ENCODE data around the gene FAP. TPM values are rescaled to one million over a fixed set of nuclear protein-coding genes. Genes with fewer than 3 reads are reported as not detected.

FAP gene
- total and polyA plus RNA-seq, 2 donors (not counting 1 experiment from before 2014, with no cell fraction given): not detected

GRCh38 chr2:162242586-162243280 lies 512 bp downstream of the FAP start:
- H3K9ac ChIP-seq (ENCODE audit: low read length): no peak overlapping the region
- Mint-ChIP-seq H3K27ac (no peak overlapping the region), H3K4me3 (no peak overlapping the region), H3K9me3 (ENCODE audit: insufficient read depth) (no peaks in the 10 kb centered on the region), H3K4me1 (no peaks in the 10 kb centered on the region), H3K27me3 (peaks cover 30% of the 10 kb centered on the region)
- no peaks in the 10 kb centered on the region for H4K20me1 ChIP-seq (ENCODE audit: control insufficient read depth, insufficient read depth, low read length, poor library complexity, severe bottlenecking)
- no peak overlapping the region for H3K4me3 ChIP-seq (ENCODE audit: control extremely low read depth in 1 of 5, extremely low read depth in 1 of 5, insufficient read depth in 1 of 5, low read depth in 2 of 5, low read length in 4 of 5)
- H3K27me3 ChIP-seq (replicated peaks in 1 of 4; ENCODE audit: control extremely low read depth in 1 of 4, control insufficient read depth in 3 of 4, insufficient read depth in 4 of 4, low read length in 3 of 4): peaks cover 0 to 9% (median 0%) of the 10 kb centered on the region in 4 experiments
- ChIA-PET CTCF (interaction anchor here (2.2 kb wide), 1 partner anchor 23 kb away, joined by 8 read pairs; no protein-coding TSS in a partner anchor), POLR2A (no interaction called here)
- intact Hi-C loops (cut with micrococcal nuclease): no loop called here
- H3K4me2 ChIP-seq (replicated peaks; ENCODE audit: low read depth, low read length, poor library complexity, severe bottlenecking): no peak overlapping the region
- H3K27ac ChIP-seq (ENCODE audit: low read length in 2 of 2): no peak overlapping the region
- WGBS (ENCODE audit: insufficient coverage): no CpG with 5 or more reads among the region's 5 CpGs
- H2AFZ ChIP-seq (ENCODE audit: insufficient read depth, low read depth, low read length, poor library complexity, severe bottlenecking): no peak overlapping the region
- H3K9me3 ChIP-seq (ENCODE audit: control extremely low read depth in 1 of 3, control insufficient read depth in 2 of 3, insufficient read depth in 1 of 3, low read length in 2 of 3): no peaks in the 10 kb centered on the region
- DNase-seq: no peak
- H3K36me3 ChIP-seq (replicated peaks in 1 of 2; ENCODE audit: control extremely low read depth in 1 of 2, control insufficient read depth in 1 of 2, extremely low read depth in 1 of 2, insufficient read depth in 2 of 2, low read length in 1 of 2): no peaks in the 10 kb centered on the region
- no peak for ATAC-seq (ENCODE audit: low read depth)
- H3K79me2 ChIP-seq (ENCODE audit: control insufficient read depth, insufficient read depth, low read length): no peaks in the 10 kb centered on the region
- no peaks in the 10 kb centered on the region for H3K4me1 ChIP-seq (ENCODE audit: control insufficient read depth in 2 of 2, insufficient read depth in 2 of 2, low read length in 2 of 2)
- TF ChIP-seq, protein P1, sequence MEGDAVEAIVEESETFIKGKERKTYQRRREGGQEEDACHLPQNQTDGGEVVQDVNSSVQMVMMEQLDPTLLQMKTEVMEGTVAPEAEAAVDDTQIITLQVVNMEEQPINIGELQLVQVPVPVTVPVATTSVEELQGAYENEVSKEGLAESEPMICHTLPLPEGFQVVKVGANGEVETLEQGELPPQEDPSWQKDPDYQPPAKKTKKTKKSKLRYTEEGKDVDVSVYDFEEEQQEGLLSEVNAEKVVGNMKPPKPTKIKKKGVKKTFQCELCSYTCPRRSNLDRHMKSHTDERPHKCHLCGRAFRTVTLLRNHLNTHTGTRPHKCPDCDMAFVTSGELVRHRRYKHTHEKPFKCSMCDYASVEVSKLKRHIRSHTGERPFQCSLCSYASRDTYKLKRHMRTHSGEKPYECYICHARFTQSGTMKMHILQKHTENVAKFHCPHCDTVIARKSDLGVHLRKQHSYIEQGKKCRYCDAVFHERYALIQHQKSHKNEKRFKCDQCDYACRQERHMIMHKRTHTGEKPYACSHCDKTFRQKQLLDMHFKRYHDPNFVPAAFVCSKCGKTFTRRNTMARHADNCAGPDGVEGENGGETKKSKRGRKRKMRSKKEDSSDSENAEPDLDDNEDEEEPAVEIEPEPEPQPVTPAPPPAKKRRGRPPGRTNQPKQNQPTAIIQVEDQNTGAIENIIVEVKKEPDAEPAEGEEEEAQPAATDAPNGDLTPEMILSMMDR (IDR thresholded peaks at IDR 0.05): no peak
- no peak for TF ChIP-seq EZH2 (IDR thresholded peaks at IDR 0.05; ENCODE audit: borderline replicate concordance, insufficient read depth, low read depth, low read length, poor library complexity, severe bottlenecking)

GRCh38 chr2:162241571-162241970 lies 1.7 kb downstream of the FAP start:
- H3K27me3 Mint-ChIP-seq: peaks cover 28% of the 10 kb centered on the region
- Histone ChIP-seq H3K4me1 (ENCODE audit: control insufficient read depth in 2 of 2, insufficient read depth in 2 of 2, low read length in 2 of 2) (no peaks in the 10 kb centered on the region), H3K79me2 (ENCODE audit: control insufficient read depth, insufficient read depth, low read length) (no peaks in the 10 kb centered on the region), H3K27ac (ENCODE audit: low read length in 2 of 2) (no peak overlapping the region), H3K4me2 (replicated peaks; ENCODE audit: low read depth, low read length, poor library complexity, severe bottlenecking) (no peak overlapping the region), H3K9me3 (ENCODE audit: control extremely low read depth in 1 of 3, control insufficient read depth in 2 of 3, insufficient read depth in 1 of 3, low read length in 2 of 3) (no peaks in the 10 kb centered on the region), H2AFZ (ENCODE audit: insufficient read depth, low read depth, low read length, poor library complexity, severe bottlenecking) (no peak overlapping the region), H3K27me3 (replicated peaks in 1 of 4; ENCODE audit: control extremely low read depth in 1 of 4, control insufficient read depth in 3 of 4, insufficient read depth in 4 of 4, low read length in 3 of 4) (peaks cover 0 to 9% (median 0%) of the 10 kb centered on the region in 4 experiments), H3K4me3 (ENCODE audit: control extremely low read depth in 1 of 5, extremely low read depth in 1 of 5, insufficient read depth in 1 of 5, low read depth in 2 of 5, low read length in 4 of 5) (no peak overlapping the region), H3K9ac (ENCODE audit: low read length) (no peak overlapping the region), H4K20me1 (ENCODE audit: control insufficient read depth, insufficient read depth, low read length, poor library complexity, severe bottlenecking) (no peaks in the 10 kb centered on the region), H3K36me3 (replicated peaks in 1 of 2; ENCODE audit: control extremely low read depth in 1 of 2, control insufficient read depth in 1 of 2, extremely low read depth in 1 of 2, insufficient read depth in 2 of 2, low read length in 1 of 2) (no peaks in the 10 kb centered on the region)
- no peaks in the 10 kb centered on the region for H3K9me3 Mint-ChIP-seq (ENCODE audit: insufficient read depth)
- no peaks in the 10 kb centered on the region for H3K4me1 Mint-ChIP-seq
- intact Hi-C loops (cut with micrococcal nuclease): no loop called here
- no peak for DNase-seq
- no peak overlapping the region for H3K27ac Mint-ChIP-seq
- no peak for TF ChIP-seq EZH2 (IDR thresholded peaks at IDR 0.05; ENCODE audit: borderline replicate concordance, insufficient read depth, low read depth, low read length, poor library complexity, severe bottlenecking)
- TF ChIP-seq, protein P1 (IDR thresholded peaks at IDR 0.05): no peak
- no peak for ATAC-seq (ENCODE audit: low read depth)
- WGBS (ENCODE audit: insufficient coverage): no CpG with 5 or more reads among the region's 1 CpG
- ChIA-PET CTCF (interaction anchor here (1.1 to 2.2 kb wide), 2 partner anchors 20 to 22 kb away, joined by 3 to 8 read pairs; no protein-coding TSS in a partner anchor), POLR2A (no interaction called here)
- no peak overlapping the region for H3K4me3 Mint-ChIP-seq
